ENCODE measurements around the gene PAM. TPM values are rescaled to one million over a fixed set of nuclear protein-coding genes. Genes with fewer than 3 reads are reported as not detected.

Gene PAM
- polyA plus RNA-seq, 1 donor (not counting 4 experiments of a cell fraction or from before 2014, with no cell fraction given) = 149 TPM

DNA sequence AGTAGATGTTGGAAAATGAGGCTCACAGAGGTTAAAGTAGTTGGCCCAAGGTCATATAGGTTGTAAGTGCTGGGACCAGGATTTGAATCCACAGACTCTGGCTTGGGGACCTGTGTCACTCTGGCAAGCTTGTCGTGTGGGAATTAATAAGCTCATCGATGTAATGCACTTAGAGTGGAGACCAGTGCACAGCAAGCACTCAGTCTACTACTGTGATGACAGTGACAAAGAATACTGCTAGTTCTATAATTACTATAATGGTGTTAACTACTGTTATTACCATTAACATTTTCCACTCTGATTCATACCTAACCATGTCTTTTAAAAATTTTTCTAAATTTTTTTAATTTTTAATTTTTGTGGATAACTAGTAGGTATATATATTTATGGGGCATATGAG, 12.8 kb downstream of the PAM start:
- Histone ChIP-seq H3K27me3 (ENCODE audit: control insufficient read depth, extremely low read depth, insufficient read depth, low read length) (no peaks in the 10 kb centered on the region), H3K4me1 (ENCODE audit: control insufficient read depth, extremely low read depth, insufficient read depth, low read length) (peaks cover 8% of the 10 kb centered on the region), H3K27ac (ENCODE audit: control insufficient read depth, insufficient read depth, low read length) (no peak overlapping the region), H3K36me3 (ENCODE audit: control insufficient read depth in 2 of 2, extremely low read depth in 1 of 2, insufficient read depth in 2 of 2, low read length in 2 of 2) (peaks cover 0 to 1% of the 10 kb centered on the region in 2 experiments), H3K4me2 (ENCODE audit: control insufficient read depth, extremely low read depth, insufficient read depth, low read depth, low read length) (no peak overlapping the region), H2AFZ (ENCODE audit: control insufficient read depth, low read length) (no peak overlapping the region), H4K20me1 (ENCODE audit: control insufficient read depth, extremely low read depth, insufficient read depth, low read length) (peaks cover 2% of the 10 kb centered on the region), H3K9me1 (ENCODE audit: control insufficient read depth, extremely low read depth, insufficient read depth, low read length) (peaks cover 5% of the 10 kb centered on the region), H3K9ac (ENCODE audit: control insufficient read depth, extremely low read depth, insufficient read depth, low read length) (no peak overlapping the region), H3K9me3 (ENCODE audit: control insufficient read depth, low read depth, low read length) (no peaks in the 10 kb centered on the region), H3K79me2 (ENCODE audit: control insufficient read depth, insufficient read depth, low read length) (peaks cover 73% of the 10 kb centered on the region), H3K4me3 (ENCODE audit: control insufficient read depth in 2 of 3, extremely low read depth in 1 of 3, insufficient read depth in 2 of 3, low read depth in 1 of 3, low read length in 3 of 3) (no peak overlapping the region)
- dilution Hi-C loops (cut with MboI; ENCODE audit: extremely low pct_ligation_motif_present, low sequenced_read_pairs) = no loop called here
- no peak for FAIRE-seq
- DNase-seq (ENCODE audit: low read depth, low spot score) = no peak
- TF ChIP-seq EZH2 (IDR thresholded peaks at IDR 0.05; ENCODE audit: low read length) (no peak), CTCF (optimal IDR thresholded peaks at IDR 0.05 in 1 of 3, IDR thresholded peaks at IDR 0.05 in 1 of 3, conservative IDR thresholded peaks at IDR 0.05 in 1 of 3; ENCODE audit: extremely low read depth in 1 of 3, insufficient read depth in 2 of 3, low read length in 3 of 3) (no peak)

DNA sequence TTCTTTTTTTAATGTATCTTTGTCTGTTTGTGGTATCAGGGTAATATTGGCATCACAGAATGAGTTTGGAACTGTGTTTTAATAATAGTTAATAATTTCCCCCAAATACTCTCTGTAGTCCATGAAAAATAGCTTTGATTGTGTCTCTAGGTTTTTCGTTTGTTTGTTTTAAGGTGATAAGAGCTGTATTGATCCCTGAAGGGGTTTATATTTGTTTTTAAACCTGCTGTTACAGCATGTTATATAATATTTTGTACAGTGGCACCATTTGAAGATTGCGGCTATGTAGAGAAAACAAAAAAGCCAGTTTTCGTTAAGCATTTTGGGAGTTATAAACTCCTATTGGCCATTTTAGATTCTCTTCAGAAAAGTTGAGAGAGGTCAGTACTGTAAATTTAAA, 15.7 kb downstream of the PAM start:
- no peak for FAIRE-seq
- Histone ChIP-seq H3K9me1 (ENCODE audit: control insufficient read depth, extremely low read depth, insufficient read depth, low read length) (peaks cover 2% of the 10 kb centered on the region), H3K27ac (ENCODE audit: control insufficient read depth, insufficient read depth, low read length) (no peak overlapping the region), H4K20me1 (ENCODE audit: control insufficient read depth, extremely low read depth, insufficient read depth, low read length) (no peaks in the 10 kb centered on the region), H3K27me3 (ENCODE audit: control insufficient read depth, extremely low read depth, insufficient read depth, low read length) (no peaks in the 10 kb centered on the region), H3K36me3 (ENCODE audit: control insufficient read depth in 2 of 2, extremely low read depth in 1 of 2, insufficient read depth in 2 of 2, low read length in 2 of 2) (peaks cover 0 to 1% of the 10 kb centered on the region in 2 experiments), H3K4me2 (ENCODE audit: control insufficient read depth, extremely low read depth, insufficient read depth, low read depth, low read length) (no peak overlapping the region), H3K9ac (ENCODE audit: control insufficient read depth, extremely low read depth, insufficient read depth, low read length) (no peak overlapping the region), H2AFZ (ENCODE audit: control insufficient read depth, low read length) (no peak overlapping the region), H3K4me3 (ENCODE audit: control insufficient read depth in 2 of 3, extremely low read depth in 1 of 3, insufficient read depth in 2 of 3, low read depth in 1 of 3, low read length in 3 of 3) (no peak overlapping the region), H3K4me1 (ENCODE audit: control insufficient read depth, extremely low read depth, insufficient read depth, low read length) (peaks cover 4% of the 10 kb centered on the region), H3K79me2 (ENCODE audit: control insufficient read depth, insufficient read depth, low read length) (peaks cover 68% of the 10 kb centered on the region), H3K9me3 (ENCODE audit: control insufficient read depth, low read depth, low read length) (no peaks in the 10 kb centered on the region)
- dilution Hi-C loops (cut with MboI; ENCODE audit: extremely low pct_ligation_motif_present, low sequenced_read_pairs) = no loop called here
- no peak for DNase-seq (ENCODE audit: low read depth, low spot score)
- TF ChIP-seq CTCF (optimal IDR thresholded peaks at IDR 0.05 in 1 of 3, IDR thresholded peaks at IDR 0.05 in 1 of 3, conservative IDR thresholded peaks at IDR 0.05 in 1 of 3; ENCODE audit: extremely low read depth in 1 of 3, insufficient read depth in 2 of 3, low read length in 3 of 3) (no peak), EZH2 (IDR thresholded peaks at IDR 0.05; ENCODE audit: low read length) (no peak)
